B cell (primary cell): Measurements from ENCODE around the gene C16orf86. TPM values are rescaled to one million over a fixed set of nuclear protein-coding genes. Genes with fewer than 3 reads are reported as not detected.

Experiments
- ATAC-seq: fragments of 200-7000 bp; cut with Tn5 transposase; one replicate; pipeline ENCODE4 v1.10.0; 2021; ENCODE audit warnings: low read depth, mild to moderate bottlenecking, moderate number of reproducible peaks, moderate library complexity
- CTCF ChIA-PET: fragments of 350-600 bp; sonication (Branson Sonifier 250); formaldehyde crosslinking; loops from one replicate; lab custom pipeline; 2021; ENCODE audit warnings: antibody characterized with exemption, inconsistent platforms; lab: Charles Lee
- POLR2A ChIA-PET: fragments of 350-600 bp; sonication (Branson Sonifier 250); formaldehyde crosslinking; loops from one replicate; lab custom pipeline; 2021; ENCODE audit warnings: antibody characterized with exemption; lab: Charles Lee
- DNase-seq: peaks from one replicate; pipeline ENCODE4 v3.0.0; 2013
- H2AFZ ChIP-seq: 2 replicates; pipeline ENCODE4 v1.6.1; 2012; ENCODE audit warnings: mild to moderate bottlenecking, low read depth, low read length; ENCODE audit not compliant: insufficient read depth, poor library complexity, severe bottlenecking
- H3K27ac ChIP-seq, 2 donors: 1 replicate in 1 of 2; 2 replicates in 1 of 2; pipeline ENCODE4 v1.5.1; 2012 to 2013; ENCODE audit warnings: low read length in 2 of 2, mild to moderate bottlenecking in 2 of 2, moderate library complexity in 1 of 2
- H3K27me3 ChIP-seq, 4 experiments: fragments of 200-600 bp in 1 of 4; sonication (generic) in 1 of 4; replicated peaks in 1 of 4; 1 replicate in 2 of 4; 2 replicates in 2 of 4; pipeline versions ENCODE4 v1.6.1 to v1.7.0; 2013 to 2016; ENCODE audit warnings: low read length in 3 of 4, mild to moderate bottlenecking in 2 of 4, mixed read lengths in 1 of 4, moderate library complexity in 1 of 4; ENCODE audit not compliant: insufficient read depth in 4 of 4, control insufficient read depth in 3 of 4; ENCODE audit errors: control extremely low read depth in 1 of 4
- H3K36me3 ChIP-seq, 2 experiments: replicated peaks in 1 of 2; 1 replicate in 1 of 2; 2 replicates in 1 of 2; pipeline versions ENCODE4 v1.6.1 to v1.7.1; 2013; ENCODE audit warnings: low read length in 1 of 2; ENCODE audit not compliant: insufficient read depth in 2 of 2, control insufficient read depth in 1 of 2; ENCODE audit errors: control extremely low read depth in 1 of 2, extremely low read depth in 1 of 2
- H3K4me1 ChIP-seq, 2 donors: fragments of 200-600 bp in 1 of 2; sonication (generic) in 1 of 2; 1 replicate in 1 of 2; 2 replicates in 1 of 2; pipeline versions ENCODE4 v1.5.1 to v1.6.1; 2013 to 2017; ENCODE audit warnings: low read length in 2 of 2; ENCODE audit not compliant: control insufficient read depth in 2 of 2, insufficient read depth in 2 of 2
- H3K4me2 ChIP-seq: replicated peaks from 2 replicates; pipeline ENCODE3; 2012; ENCODE audit warnings: mild to moderate bottlenecking, low read depth, low read length; ENCODE audit not compliant: poor library complexity, severe bottlenecking
- H3K4me3 ChIP-seq, 5 experiments: fragments of 200-600 bp in 1 of 5; sonication (generic) in 1 of 5; 1 replicate in 3 of 5; 2 replicates in 2 of 5; pipeline versions ENCODE4 v1.5.1 to v1.7.0; 2011 to 2016; ENCODE audit warnings: low read length in 4 of 5, mild to moderate bottlenecking in 4 of 5, low read depth in 2 of 5, control low read depth in 1 of 5, moderate library complexity in 1 of 5; ENCODE audit not compliant: insufficient read depth in 1 of 5; ENCODE audit errors: control extremely low read depth in 1 of 5, extremely low read depth in 1 of 5
- H3K79me2 ChIP-seq: fragments of 200-600 bp; sonication (generic); one replicate; pipeline ENCODE4 v1.6.0; 2016; ENCODE audit warnings: low read length; ENCODE audit not compliant: control insufficient read depth, insufficient read depth
- H3K9ac ChIP-seq: fragments of 200-600 bp; sonication (generic); 2 replicates; pipeline ENCODE4 v1.6.1; 2017; ENCODE audit warnings: mild to moderate bottlenecking, low read length, moderate library complexity
- H3K9me3 ChIP-seq, 3 donors: one replicate each; pipeline versions ENCODE4 v1.6.1 to v1.7.1; 2013; ENCODE audit warnings: low read length in 2 of 3; ENCODE audit not compliant: control insufficient read depth in 2 of 3, insufficient read depth in 1 of 3; ENCODE audit errors: control extremely low read depth in 1 of 3
- H4K20me1 ChIP-seq: 2 replicates; pipeline ENCODE4 v1.6.0; 2012; ENCODE audit warnings: mild to moderate bottlenecking, low read length; ENCODE audit not compliant: insufficient read depth, control insufficient read depth, poor library complexity, severe bottlenecking
- H3K27ac Mint-ChIP-seq: one replicate; pipeline ENCODE4 v1.8.0; 2021; ENCODE audit warnings: mixed read lengths
- H3K27me3 Mint-ChIP-seq: one replicate; pipeline ENCODE4 v1.8.0; 2021; ENCODE audit warnings: mixed read lengths
- H3K4me1 Mint-ChIP-seq: one replicate; pipeline ENCODE4 v1.8.0; 2021; ENCODE audit warnings: mixed read lengths
- H3K4me3 Mint-ChIP-seq: one replicate; pipeline ENCODE4 v1.8.0; 2021; ENCODE audit warnings: mixed read lengths
- H3K9me3 Mint-ChIP-seq: one replicate; pipeline ENCODE4 v1.8.0; 2022; ENCODE audit warnings: mixed read lengths; ENCODE audit not compliant: insufficient read depth
- EZH2 ChIP-seq: IDR thresholded peaks from 2 replicates; pipeline ENCODE4 v1.6.1; 2012; ENCODE audit warnings: borderline replicate concordance, low read depth, mild to moderate bottlenecking, moderate library complexity, low read length; ENCODE audit not compliant: insufficient read depth, poor library complexity, severe bottlenecking
- WGBS: methylation state at CpG from one replicate; pipeline ENCODE4 v1.1.5; 2013; ENCODE audit warnings: missing lambda C conversion rate; ENCODE audit not compliant: insufficient coverage; 5-methylcytosine and 5-hydroxymethylcytosine counted together
- intact Hi-C: fragments of 100-400 bp; cut with micrococcal nuclease; formaldehyde crosslinking; loops from one replicate; pipeline ENCODE4 v1.10.0; 2022
- polyA plus RNA-seq: library from polyadenylated mRNA; depleted of rRNA; stranded (reverse); fragments of >200 nt; gene quantifications from 2 replicates; pipeline ENCODE4 v1.2.3, GENCODE V29; 2012
- total RNA-seq, 2 donors: library from RNA; stranded (reverse); fragments of 120-200 nt in 1 of 2; gene quantifications; 1 replicate in 1 of 2; 2 replicates in 1 of 2; pipeline versions ENCODE4 v1.2.3 to v1.2.4, GENCODE V29; 2013 to 2022
- TF ChIP-seq, protein P1 (sequence below): fragments of 200-600 bp; IDR thresholded peaks from one replicate; pipeline ENCODE4 v1.8.0; 2022; ENCODE audit warnings: antibody characterized with exemption, mild to moderate bottlenecking

C16orf86 gene
- total and polyA plus RNA-seq, 2 donors (not counting 1 experiment from before 2014, with no cell fraction given): 9.9 to 18.0 TPM

- no peak for DNase-seq
- Histone ChIP-seq H3K4me1 (no peaks in the 10 kb centered on the region), H2AFZ (no peak overlapping the region), H4K20me1 (no peaks in the 10 kb centered on the region), H3K9ac (no peak overlapping the region), H3K4me3 (no peak overlapping the region), H3K27ac (no peak overlapping the region), H3K4me2 (no peak overlapping the region), H3K79me2 (peaks cover 50% of the 10 kb centered on the region), H3K9me3 (peaks cover 0 to 11% (median 0%) of the 10 kb centered on the region in 3 donors), H3K36me3 (peaks cover 0 to 7% of the 10 kb centered on the region in 2 experiments), H3K27me3 (no peaks in the 10 kb centered on the region)
- H3K4me3 Mint-ChIP-seq: no peak overlapping the region
- no peaks in the 10 kb centered on the region for H3K27me3 Mint-ChIP-seq
- ChIA-PET CTCF (no interaction called here), POLR2A (no interaction called here)
- TF ChIP-seq, protein P1, sequence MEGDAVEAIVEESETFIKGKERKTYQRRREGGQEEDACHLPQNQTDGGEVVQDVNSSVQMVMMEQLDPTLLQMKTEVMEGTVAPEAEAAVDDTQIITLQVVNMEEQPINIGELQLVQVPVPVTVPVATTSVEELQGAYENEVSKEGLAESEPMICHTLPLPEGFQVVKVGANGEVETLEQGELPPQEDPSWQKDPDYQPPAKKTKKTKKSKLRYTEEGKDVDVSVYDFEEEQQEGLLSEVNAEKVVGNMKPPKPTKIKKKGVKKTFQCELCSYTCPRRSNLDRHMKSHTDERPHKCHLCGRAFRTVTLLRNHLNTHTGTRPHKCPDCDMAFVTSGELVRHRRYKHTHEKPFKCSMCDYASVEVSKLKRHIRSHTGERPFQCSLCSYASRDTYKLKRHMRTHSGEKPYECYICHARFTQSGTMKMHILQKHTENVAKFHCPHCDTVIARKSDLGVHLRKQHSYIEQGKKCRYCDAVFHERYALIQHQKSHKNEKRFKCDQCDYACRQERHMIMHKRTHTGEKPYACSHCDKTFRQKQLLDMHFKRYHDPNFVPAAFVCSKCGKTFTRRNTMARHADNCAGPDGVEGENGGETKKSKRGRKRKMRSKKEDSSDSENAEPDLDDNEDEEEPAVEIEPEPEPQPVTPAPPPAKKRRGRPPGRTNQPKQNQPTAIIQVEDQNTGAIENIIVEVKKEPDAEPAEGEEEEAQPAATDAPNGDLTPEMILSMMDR: no peak
- no peak for TF ChIP-seq EZH2
- intact Hi-C loops: no loop called here
- 100% methylated on average over 4 of the region's 4 CpGs for WGBS
- no peak for ATAC-seq
- no peak overlapping the region for H3K27ac Mint-ChIP-seq
- no peaks in the 10 kb centered on the region for H3K9me3 Mint-ChIP-seq
- peaks cover 2% of the 10 kb centered on the region for H3K4me1 Mint-ChIP-seq
Observed at GRCh38 chr16:67702130-67702529, 35.5 kb downstream of the C16orf86 start.

- CTCF ChIA-PET: no interaction called here
- Mint-ChIP-seq H3K4me1 (peaks cover 2% of the 10 kb centered on the region), H3K4me3 (no peak overlapping the region), H3K27ac (no peak overlapping the region), H3K27me3 (no peaks in the 10 kb centered on the region), H3K9me3 (no peaks in the 10 kb centered on the region)
- Histone ChIP-seq H3K4me3 (no peak overlapping the region), H4K20me1 (no peaks in the 10 kb centered on the region), H3K27me3 (no peaks in the 10 kb centered on the region), H3K4me2 (no peak overlapping the region), H2AFZ (no peak overlapping the region), H3K79me2 (peaks cover 40% of the 10 kb centered on the region), H3K9ac (no peak overlapping the region), H3K4me1 (no peaks in the 10 kb centered on the region), H3K9me3 (peaks cover 0 to 11% (median 0%) of the 10 kb centered on the region in 3 donors), H3K36me3 (no peaks in the 10 kb centered on the region), H3K27ac (no peak overlapping the region)
- intact Hi-C loops: no loop called here
- POLR2A ChIA-PET: no interaction called here
- 100% methylated on average over 1 of the region's 2 CpGs for WGBS
- ATAC-seq: no peak
- no peak for TF ChIP-seq EZH2
- TF ChIP-seq, protein P1: no peak
- no peak for DNase-seq
Observed at GRCh38 chr16:67703626-67704025, 37.0 kb downstream of the C16orf86 start.
